K562 (cell line): Measurements from ENCODE around the gene ACOT4. TPM values are rescaled to one million over a fixed set of nuclear protein-coding genes. Genes with fewer than 3 reads are reported as not detected.

Experiments used
- ATAC-seq: fragments of 200-7000 bp; cut with Tn5 transposase; 3 replicates; pipeline ENCODE4 v1.9.1; 2020; ENCODE audit warnings: moderate library complexity
- BruUV-seq: library from RNA; stranded (reverse); fragments of 400-500 nt; replicated peaks from 2 replicates; lab custom pipeline; 2021; lab: Mats Ljungman, UMichigan
- CTCF ChIA-PET: fragments of 300-600 bp; formaldehyde crosslinking; extraction: SDS; loops from one replicate; lab custom pipeline; 2021; ENCODE audit warnings: low intra/inter-chr PET ratio; lab: Yijun Ruan, JAX
- POLR2A ChIA-PET: fragments of 300-600, 350-650 bp; sonication (Branson Sonifier 250); formaldehyde crosslinking; extraction: SDS; loops from one replicate; lab custom pipeline; 2021; ENCODE audit warnings: antibody characterized with exemption, inconsistent platforms; lab: Yijun Ruan, JAX
- DNase-seq, 4 experiments: peaks; one replicate each; pipeline versions ENCODE4 v3.0.0 to v3.0.0-alpha.2; 2011 to 2018; ENCODE audit warnings: low spot score in 3 of 4, mixed read lengths in 3 of 4; ENCODE audit errors: extremely low read depth in 1 of 4
- FAIRE-seq: peaks from 2 replicates; lab custom pipeline; 2011; peaks lifted over from hg19 to GRCh38; lab: Jason Lieb, UNC
- H2AFZ ChIP-seq: 2 replicates; pipeline ENCODE4 v1.6.0; 2011; ENCODE audit warnings: low read depth, low read length, control low read depth, inconsistent platforms
- H3K27ac ChIP-seq: fragments of 200-600 bp; 3 replicates; pipeline ENCODE4 v1.8.0; 2011; ENCODE audit warnings: low read depth, mild to moderate bottlenecking, control low read depth, inconsistent platforms, low read length, moderate library complexity, mixed read lengths; ENCODE audit errors: extremely low read depth
- H3K27me3 ChIP-seq, 2 experiments: fragments of 300-600 bp in 1 of 2; 2 replicates in 1 of 2; 3 replicates in 1 of 2; pipeline versions ENCODE4 v1.6.0 to v1.8.0; 2011; ENCODE audit warnings: inconsistent platforms in 2 of 2, low read length in 2 of 2, mild to moderate bottlenecking in 1 of 2, mixed read lengths in 1 of 2, moderate library complexity in 1 of 2; ENCODE audit not compliant: control insufficient read depth in 2 of 2, insufficient read depth in 2 of 2
- H3K36me3 ChIP-seq: fragments of 300-600 bp; 3 replicates; pipeline ENCODE4 v1.8.0; 2011; ENCODE audit warnings: mild to moderate bottlenecking, low read length, inconsistent platforms; ENCODE audit not compliant: control insufficient read depth, insufficient read depth
- H3K4me1 ChIP-seq, 2 experiments: fragments of 200-600 bp in 1 of 2; replicated peaks in 1 of 2; 2 replicates in 1 of 2; 3 replicates in 1 of 2; pipeline versions ENCODE4 v1.5.1 to v1.8.0; 2011; ENCODE audit warnings: inconsistent platforms in 2 of 2, low read length in 2 of 2, mild to moderate bottlenecking in 1 of 2, mixed read lengths in 1 of 2, moderate library complexity in 1 of 2; ENCODE audit not compliant: control insufficient read depth in 2 of 2, insufficient read depth in 2 of 2
- H3K4me2 ChIP-seq: 2 replicates; pipeline ENCODE4 v1.6.1; 2011; ENCODE audit warnings: low read length, control low read depth, inconsistent platforms, mixed read lengths; ENCODE audit not compliant: insufficient read depth
- H3K4me3 ChIP-seq: fragments of 200-600 bp; sonication (generic), shearing (Covaris generic); 2 replicates; pipeline ENCODE4 v1.5.1; 2016; ENCODE audit warnings: control low read depth, inconsistent platforms
- H3K79me2 ChIP-seq: fragments of 200-600 bp; 3 replicates; pipeline ENCODE4 v1.8.0; 2011; ENCODE audit warnings: low read length, inconsistent platforms; ENCODE audit not compliant: control insufficient read depth, insufficient read depth
- H3K9ac ChIP-seq, 2 experiments: 2 replicates each; pipeline versions ENCODE4 v1.6.0 to v1.6.1; 2011; ENCODE audit warnings: low read depth in 2 of 2, low read length in 2 of 2, control low read depth in 1 of 2, inconsistent platforms in 1 of 2, mild to moderate bottlenecking in 1 of 2, mixed read lengths in 1 of 2; ENCODE audit not compliant: insufficient read depth in 1 of 2
- H3K9me1 ChIP-seq: one replicate; pipeline ENCODE4 v1.6.0; 2011; ENCODE audit warnings: inconsistent platforms, mild to moderate bottlenecking, low read length, moderate library complexity; ENCODE audit not compliant: control insufficient read depth, insufficient read depth
- H3K9me3 ChIP-seq: replicated peaks from 2 replicates; pipeline ENCODE4 v1.5.1; 2011; ENCODE audit warnings: low read depth, low read length, inconsistent platforms; ENCODE audit not compliant: control insufficient read depth, insufficient read depth
- H4K20me1 ChIP-seq: replicated peaks from 2 replicates; pipeline ENCODE4 v1.6.1; 2011; ENCODE audit warnings: low read length, inconsistent platforms, mixed read lengths; ENCODE audit not compliant: control insufficient read depth, insufficient read depth
- ARID3B ChIP-seq: fragments of 250-450 bp; sonication (Bioruptor Pico); IDR thresholded peaks from 2 replicates; pipeline ENCODE4 v1.4.0; 2020; ENCODE audit warnings: borderline replicate concordance
- ATF6 ChIP-seq: sonication (generic); formaldehyde crosslinking; IDR thresholded peaks from 2 replicates; pipeline ENCODE4 v1.4.0; 2020; ENCODE audit warnings: mild to moderate bottlenecking, missing genetic modification reagents
- ELF2 ChIP-seq: fragments of 250-450 bp; sonication (Bioruptor Pico); IDR thresholded peaks from 2 replicates; pipeline ENCODE4 v1.5.0; 2021; ENCODE audit warnings: mild to moderate bottlenecking
- FOXA3 ChIP-seq, 2 experiments: fragments of 450-650 bp in 1 of 2; sonication (generic) in 1 of 2; formaldehyde crosslinking; IDR thresholded peaks in 1 of 2; conservative IDR thresholded peaks in 1 of 2; 2 replicates each; pipeline versions ENCODE4 v1.4.0 to v1.8.0; 2020 to 2022; ENCODE audit warnings: mild to moderate bottlenecking in 2 of 2, missing genetic modification reagents in 1 of 2
- FOXJ3 ChIP-seq: sonication (generic); formaldehyde crosslinking; IDR thresholded peaks from 2 replicates; pipeline ENCODE4 v1.4.0; 2020; ENCODE audit warnings: mild to moderate bottlenecking, missing genetic modification reagents
- GABPA ChIP-seq: fragments of 200-800 bp; sonication (Bioruptor generic); conservative IDR thresholded peaks from 2 replicates; pipeline ENCODE4 v1.6.1; 2016; ENCODE audit warnings: low read depth, missing genetic modification characterization, missing compliant biosample characterization
- HEY1 ChIP-seq: fragments of 250-450 bp; sonication (Bioruptor Pico); IDR thresholded peaks from 2 replicates; pipeline ENCODE4 v1.5.0; 2020; ENCODE audit warnings: mild to moderate bottlenecking, moderate library complexity, borderline replicate concordance
- HNRNPLL ChIP-seq: fragments of 200-400 bp; formaldehyde crosslinking; IDR thresholded peaks from 2 replicates; pipeline ENCODE4 v1.6.1; 2017; ENCODE audit warnings: low read length, low read depth, mild to moderate bottlenecking; ENCODE audit not compliant: poor library complexity, severe bottlenecking
- HNRNPUL1 ChIP-seq: fragments of 200-400 bp; formaldehyde crosslinking; IDR thresholded peaks from 2 replicates; pipeline ENCODE4 v1.6.1; 2017; ENCODE audit warnings: low read length
- ID3 ChIP-seq, 2 experiments: fragments of 250-450 bp in 1 of 2; fragments of 450-650 bp in 1 of 2; sonication (Bioruptor Pico) in 1 of 2; IDR thresholded peaks; 2 replicates each; pipeline versions ENCODE4 v1.6.1 to v1.8.0; 2016 to 2021; ENCODE audit warnings: mild to moderate bottlenecking in 2 of 2, moderate library complexity in 2 of 2, missing compliant biosample characterization in 1 of 2, missing genetic modification characterization in 1 of 2
- NFATC3 ChIP-seq: fragments of 450-650 bp; IDR thresholded peaks from 2 replicates; pipeline ENCODE4 v1.6.1; 2017; ENCODE audit warnings: mild to moderate bottlenecking
- NUFIP1 ChIP-seq: fragments of 450-650 bp; IDR thresholded peaks from 2 replicates; pipeline ENCODE4 v1.6.1; 2018; ENCODE audit not compliant: partially characterized antibody
- SRSF1 ChIP-seq: fragments of 200-400 bp; formaldehyde crosslinking; IDR thresholded peaks from 2 replicates; pipeline ENCODE4 v1.6.1; 2017; ENCODE audit warnings: mild to moderate bottlenecking, low read depth, low read length, moderate library complexity
- STAT5A ChIP-seq: IDR thresholded peaks from 2 replicates; pipeline ENCODE4 v1.6.1; 2012; ENCODE audit warnings: low read length, inconsistent platforms, borderline replicate concordance
- TSC22D4 ChIP-seq: fragments of 450-650 bp; IDR thresholded peaks from 2 replicates; pipeline ENCODE4 v1.6.1; 2016; ENCODE audit warnings: missing genetic modification characterization, missing biosample characterization, control low read depth
- U2AF2 ChIP-seq: fragments of 200-400 bp; formaldehyde crosslinking; optimal IDR thresholded peaks from 2 replicates; pipeline ENCODE3; 2017; ENCODE audit warnings: low read depth, mild to moderate bottlenecking, low read length
- YBX1 ChIP-seq: fragments of 450-650 bp; IDR thresholded peaks from 2 replicates; pipeline ENCODE4 v1.7.1; 2016; ENCODE audit warnings: mild to moderate bottlenecking
- ZNF165 ChIP-seq: fragments of 250-450 bp; sonication (Bioruptor Pico); IDR thresholded peaks from 2 replicates; pipeline ENCODE4 v1.4.0; 2020; ENCODE audit warnings: borderline replicate concordance
- ZNF311 ChIP-seq: fragments of 250-450 bp; sonication (Bioruptor Pico); IDR thresholded peaks from 2 replicates; pipeline ENCODE4 v1.4.0; 2020; ENCODE audit warnings: mild to moderate bottlenecking, moderate library complexity
- ZNF75A ChIP-seq: fragments of 450-650 bp; formaldehyde crosslinking; IDR thresholded peaks from 2 replicates; pipeline ENCODE4 v1.4.0; 2020; ENCODE audit warnings: mild to moderate bottlenecking
- WGBS: fragments of 100-300 bp; shearing (Covaris generic); methylation state at CpG from one replicate; pipeline ENCODE4 v1.1.6; 2016; ENCODE audit warnings: low coverage, mixed read lengths; ENCODE audit not compliant: insufficient coverage; ENCODE audit errors: missing lambda C conversion rate; 5-methylcytosine and 5-hydroxymethylcytosine counted together
- in situ Hi-C: fragments of 300-500 bp; cut with MboI; formaldehyde crosslinking; loops from 4 replicates; pipeline ENCODE4 v1.15.0; 2018; ENCODE audit warnings: inconsistent platforms, mixed read lengths
- intact Hi-C: fragments of 100-400 bp; cut with micrococcal nuclease; formaldehyde crosslinking; loops from 2 replicates; pipeline ENCODE4 v1.14.2; 2022
- polyA plus RNA-seq, 8 experiments: library from polyadenylated mRNA; depleted of rRNA in 4 of 8; stranded (reverse) in 5 of 8; unstranded in 3 of 8; fragments of >200 nt; fragmentation: Nextera tagmentation in 2 of 8; fragmentation: Illumina TruSeq in 1 of 8; extraction: Ambion mirVana in 2 of 8; extraction: Trizol in 1 of 8; gene quantifications; 2 replicates each; pipeline versions ENCODE4 v1.2.1 to v1.2.3, GENCODE V29; 2011 to 2014; ENCODE audit warnings: inconsistent platforms in 1 of 8, missing spikeins in 1 of 8
- total RNA-seq, 7 experiments: library from RNA; depleted of rRNA in 6 of 7; stranded (reverse); fragments of >200 nt in 6 of 7; fragmentation: Illumina TruSeq in 2 of 7; extraction: Trizol in 2 of 7; gene quantifications; 2 replicates each; pipeline versions ENCODE4 v1.2.1 to v1.2.3, GENCODE V29; 2011 to 2021; ENCODE audit warnings: low replicate concordance in 1 of 7

ACOT4 gene
- total and polyA plus RNA-seq, 9 of the 15 experiments (the other 6 are each of a cell fraction or from before 2014, with no cell fraction given): not detected

- in situ Hi-C loops: no loop called here
- H4K20me1 ChIP-seq: no peaks in the 10 kb centered on the region
These were observed 2.6 kb upstream of the ACOT4 start for GRCh38 chr14:73589116-73589515.

More at GRCh38 chr14:73589116-73589515, 2.6 kb upstream of the ACOT4 start:
- DNase-seq (no peak), ATAC-seq (no peak), FAIRE-seq (no peak)
- Histone ChIP-seq H3K79me2 (no peaks in the 10 kb centered on the region), H3K9me1 (no peaks in the 10 kb centered on the region), H3K4me1 (no peaks in the 10 kb centered on the region; a peak in 2 of 5 replicates), H3K4me3 (no peak overlapping the region), H3K9ac (no peak overlapping the region), H2AFZ (no peak overlapping the region), H3K27me3 (no peaks in the 10 kb centered on the region), H3K9me3 (no peaks in the 10 kb centered on the region), H3K4me2 (no peak overlapping the region), H3K36me3 (no peaks in the 10 kb centered on the region), H3K27ac (no peak overlapping the region)
- POLR2A ChIA-PET: interaction anchor here (0.6 kb wide), 1 partner anchor 62 kb away, joined by 4 read pairs; no protein-coding TSS in a partner anchor
- intact Hi-C loops: no loop called here
- 12% methylated on average over 2 of the region's 4 CpGs for WGBS
- BruUV-seq: no TSS peak
- TF ChIP-seq ZNF165 (CRISPR knock-in tag) (no peak), HNRNPLL (no peak), ARID3B (CRISPR knock-in tag) (no peak), ATF6 (CRISPR knock-in tag) (no peak), NFATC3 (no peak), YBX1 (no peak), ELF2 (CRISPR knock-in tag) (no peak), HNRNPUL1 (no peak), FOXJ3 (no peak), U2AF2 (no peak), ZNF311 (no peak), FOXA3 (CRISPR knock-in tag; conservative IDR thresholded peaks at IDR 0.05 in 1 of 2, IDR thresholded peaks at IDR 0.05 in 1 of 2) (no peak), NUFIP1 (no peak), ID3 (CRISPR knock-in tag; IDR thresholded peaks at IDR 0.05) (no peak), ID3 (tag; IDR thresholded peaks at IDR 0.05) (no peak), STAT5A (no peak), SRSF1 (no peak), HEY1 (CRISPR knock-in tag) (no peak), GABPA (tag) (no peak), ZNF75A (CRISPR knock-in tag) (no peak), TSC22D4 (no peak)
- CTCF ChIA-PET: no interaction called here
